Kidney (tissue), 14 donors: ENCODE measurements around the gene R3HCC1L. TPM values are rescaled to one million over a fixed set of nuclear protein-coding genes. Genes with fewer than 3 reads are reported as not detected.

Experiments used
- DNase-seq, 5 donors: peaks; one replicate each; pipeline ENCODE4 v3.0.0-alpha.2; 2013 to 2020
- FAIRE-seq: peaks from 2 replicates; lab custom pipeline; 2012; peaks lifted over from hg19 to GRCh38; lab: Jason Lieb, UNC
- H3K27ac ChIP-seq, 2 donors: one replicate each; pipeline ENCODE4 v1.7.0; 2013; ENCODE audit warnings: low read depth in 2 of 2, low read length in 2 of 2, inconsistent platforms in 1 of 2
- H3K27me3 ChIP-seq: one replicate; pipeline ENCODE4 v1.7.1; 2013; ENCODE audit warnings: low read length, inconsistent platforms; ENCODE audit not compliant: control insufficient read depth, insufficient read depth
- H3K36me3 ChIP-seq, 3 donors: one replicate each; pipeline versions ENCODE4 v1.7.0 to v1.7.1; 2013; ENCODE audit warnings: low read length in 3 of 3, control low read depth in 1 of 3, inconsistent platforms in 1 of 3; ENCODE audit not compliant: insufficient read depth in 3 of 3, control insufficient read depth in 2 of 3
- H3K4me1 ChIP-seq, 3 donors: one replicate each; pipeline versions ENCODE4 v1.7.0 to v1.7.1; 2013; ENCODE audit warnings: low read length in 3 of 3, inconsistent platforms in 1 of 3, low read depth in 1 of 3; ENCODE audit not compliant: control insufficient read depth in 2 of 3, insufficient read depth in 2 of 3
- H3K4me3 ChIP-seq, 3 donors: one replicate each; pipeline versions ENCODE4 v1.7.0 to v1.8.1; 2013; ENCODE audit warnings: low read length in 3 of 3, control low read depth in 1 of 3, inconsistent platforms in 1 of 3
- H3K9ac ChIP-seq, 3 donors: one replicate each; pipeline versions ENCODE4 v1.7.0 to v1.7.1; 2013; ENCODE audit warnings: low read length in 3 of 3, control low read depth in 1 of 3, inconsistent platforms in 1 of 3
- H3K9me3 ChIP-seq, 3 donors: one replicate each; pipeline versions ENCODE4 v1.7.0 to v1.7.1; 2013; ENCODE audit warnings: low read length in 3 of 3, control low read depth in 1 of 3, inconsistent platforms in 1 of 3; ENCODE audit not compliant: control insufficient read depth in 2 of 3, insufficient read depth in 1 of 3
- intact Hi-C: fragments of 100-400 bp; cut with DNase I; formaldehyde crosslinking; loops from one replicate; pipeline ENCODE4 v1.11.1; 2022
- polyA plus RNA-seq: library from polyadenylated mRNA; stranded (reverse); fragments of 350-450 nt; fragmentation: Illumina TruSeq; extraction: RNeasy Lipid Tissue Mini Kit (QIAGEN cat#74804); gene quantifications from one replicate; pipeline ENCODE4 v1.2.3, GENCODE V29; 2014; ENCODE audit warnings: low read depth, low replicate concordance; ENCODE audit not compliant: insufficient read depth
- total RNA-seq: library from RNA; stranded (reverse); fragmentation: NEBNext Ultra II Directional; extraction: Animal tissue kit (Norgen Biotek cat#: 25700); gene quantifications from one replicate; pipeline ENCODE4 v1.2.1, GENCODE V29; 2021
- TF ChIP-seq, protein P1 (sequence below): IDR thresholded peaks from 3 replicates; pipeline ENCODE4 v1.5.1; 2012; ENCODE audit warnings: mild to moderate bottlenecking, moderate library complexity, borderline replicate concordance; ENCODE audit not compliant: insufficient read depth; ENCODE audit errors: extremely low read depth
- donor health status: control.
- donor health status: control.
- donor health status: control.
- donor health status: control.
- donor health status: control.
- donor health status: DM: yes; HTN: yes; CAD: no.
- donor health status: Normal renal cell carcinoma (clear cell type).

The R3HCC1L gene
- total and polyA plus RNA-seq, 2 donors from 2014 or later, result 9.7 to 17.0 TPM

GRCh38 chr10:98170249-98171117 is 36.0 kb downstream of the R3HCC1L start:
- intact Hi-C loops, result no loop called here
- no peaks in the 10 kb centered on the region for H3K4me1 ChIP-seq
- no peak overlapping the region for H3K4me3 ChIP-seq
- TF ChIP-seq, protein P1, sequence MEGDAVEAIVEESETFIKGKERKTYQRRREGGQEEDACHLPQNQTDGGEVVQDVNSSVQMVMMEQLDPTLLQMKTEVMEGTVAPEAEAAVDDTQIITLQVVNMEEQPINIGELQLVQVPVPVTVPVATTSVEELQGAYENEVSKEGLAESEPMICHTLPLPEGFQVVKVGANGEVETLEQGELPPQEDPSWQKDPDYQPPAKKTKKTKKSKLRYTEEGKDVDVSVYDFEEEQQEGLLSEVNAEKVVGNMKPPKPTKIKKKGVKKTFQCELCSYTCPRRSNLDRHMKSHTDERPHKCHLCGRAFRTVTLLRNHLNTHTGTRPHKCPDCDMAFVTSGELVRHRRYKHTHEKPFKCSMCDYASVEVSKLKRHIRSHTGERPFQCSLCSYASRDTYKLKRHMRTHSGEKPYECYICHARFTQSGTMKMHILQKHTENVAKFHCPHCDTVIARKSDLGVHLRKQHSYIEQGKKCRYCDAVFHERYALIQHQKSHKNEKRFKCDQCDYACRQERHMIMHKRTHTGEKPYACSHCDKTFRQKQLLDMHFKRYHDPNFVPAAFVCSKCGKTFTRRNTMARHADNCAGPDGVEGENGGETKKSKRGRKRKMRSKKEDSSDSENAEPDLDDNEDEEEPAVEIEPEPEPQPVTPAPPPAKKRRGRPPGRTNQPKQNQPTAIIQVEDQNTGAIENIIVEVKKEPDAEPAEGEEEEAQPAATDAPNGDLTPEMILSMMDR, result peak; percentile 74
- H3K27ac ChIP-seq, result no peak overlapping the region
- FAIRE-seq, result no peak
- no peak overlapping the region for H3K9ac ChIP-seq
- no peaks in the 10 kb centered on the region for H3K27me3 ChIP-seq
- H3K9me3 ChIP-seq, result no peaks in the 10 kb centered on the region
- H3K36me3 ChIP-seq, result no peaks in the 10 kb centered on the region
- peak; percentile 35 to 77 (median 60) for DNase-seq

DNA sequence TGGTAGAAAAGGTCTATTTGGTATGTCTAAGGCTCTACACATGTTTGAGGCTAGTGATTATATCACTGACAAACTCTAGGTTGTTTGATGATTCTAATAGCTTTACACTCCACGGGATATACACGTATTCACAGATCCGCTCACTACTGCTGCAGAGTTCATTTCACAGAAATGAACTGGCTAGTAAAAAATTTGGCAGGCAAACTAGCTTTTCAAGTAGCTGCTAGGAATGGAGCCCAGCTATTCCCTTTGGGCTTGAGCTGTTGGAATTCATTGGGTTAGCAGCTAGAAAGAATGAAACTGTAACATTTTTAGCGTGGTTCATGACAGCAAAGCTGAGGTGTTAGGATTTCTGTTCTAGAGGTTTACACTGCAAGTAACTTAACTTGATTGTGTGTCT is 37.6 kb downstream of the R3HCC1L start:
- no peak overlapping the region for H3K27ac ChIP-seq
- no peaks in the 10 kb centered on the region for H3K27me3 ChIP-seq
- FAIRE-seq (no peak), DNase-seq (peak in 1 of 5 donors; percentile 25)
- no peaks in the 10 kb centered on the region for H3K36me3 ChIP-seq
- TF ChIP-seq, protein P1, result no peak
- intact Hi-C loops, result no loop called here
- no peaks in the 10 kb centered on the region for H3K4me1 ChIP-seq
- no peaks in the 10 kb centered on the region for H3K9me3 ChIP-seq
- no peak overlapping the region for H3K4me3 ChIP-seq
- H3K9ac ChIP-seq, result no peak overlapping the region

GRCh38 chr10:98172495-98172894 is 38.0 kb downstream of the R3HCC1L start:
- H3K9ac ChIP-seq, result no peak overlapping the region
- H3K27ac ChIP-seq, result no peak overlapping the region
- no peak overlapping the region for H3K4me3 ChIP-seq
- intact Hi-C loops, result no loop called here
- H3K36me3 ChIP-seq, result no peaks in the 10 kb centered on the region
- DNase-seq, result peak in 1 of 5 donors; percentile 22
- no peaks in the 10 kb centered on the region for H3K4me1 ChIP-seq
- no peaks in the 10 kb centered on the region for H3K27me3 ChIP-seq
- FAIRE-seq, result no peak
- TF ChIP-seq, protein P1, result no peak
- no peaks in the 10 kb centered on the region for H3K9me3 ChIP-seq
